ENCODE data around the gene GCM1.
"Not testable (repeated sequence)": the region's sequence is repeated elsewhere in the genome, so short reads cannot be mapped to it uniquely, and the experiment has no call there.

Gene GCM1

GRCh38 chr6:53159558-53159957, 10.9 kb upstream of the GCM1 start:
- no peak overlapping the region for H3K9ac ChIP-seq (ENCODE audit: insufficient read length)
- no peak for DNase-seq (ENCODE audit: low read depth, low spot score)
- no peak overlapping the region for H3K27ac ChIP-seq
- no peaks in the 10 kb centered on the region for H3K9me3 ChIP-seq (ENCODE audit: low read depth, low read length)
- TF ChIP-seq POLR2AphosphoS5 (IDR thresholded peaks at IDR 0.05; ENCODE audit: borderline replicate concordance, low read depth, low read length) (no peak), FOXP2 (optimal IDR thresholded peaks at IDR 0.05; ENCODE audit: control extremely low read depth, extremely low read length, insufficient read depth) (no peak), EZH2 (IDR thresholded peaks at IDR 0.05) (no peak)
- no peaks in the 10 kb centered on the region for H3K36me3 ChIP-seq (ENCODE audit: insufficient read depth, low read length)
- no peak overlapping the region for H3K4me3 ChIP-seq

GRCh38 chr6:53158076-53158475, 9.4 kb upstream of the GCM1 start:
- DNase-seq (ENCODE audit: low read depth, low spot score); H3K27ac ChIP-seq; H3K36me3 ChIP-seq (ENCODE audit: insufficient read depth, low read length); H3K4me3 ChIP-seq; H3K9ac ChIP-seq (ENCODE audit: insufficient read length); H3K9me3 ChIP-seq (ENCODE audit: low read depth, low read length): not testable (repeated sequence)

- H3K27ac ChIP-seq; H3K36me3 ChIP-seq (ENCODE audit: insufficient read depth, low read length); H3K4me3 ChIP-seq; H3K9me3 ChIP-seq (ENCODE audit: low read depth, low read length); H3K9ac ChIP-seq (ENCODE audit: insufficient read length); DNase-seq (ENCODE audit: low read depth, low spot score): not testable (repeated sequence)
Measured at GRCh38 chr6:53155279-53155678, 6.6 kb upstream of the GCM1 start.

GRCh38 chr6:53154794-53155193, 6.2 kb upstream of the GCM1 start:
- H3K4me3 ChIP-seq = no peak overlapping the region
- no peaks in the 10 kb centered on the region for H3K36me3 ChIP-seq (ENCODE audit: insufficient read depth, low read length)
- H3K27ac ChIP-seq = no peak overlapping the region
- TF ChIP-seq POLR2AphosphoS5 (IDR thresholded peaks at IDR 0.05; ENCODE audit: borderline replicate concordance, low read depth, low read length) (no peak), EZH2 (IDR thresholded peaks at IDR 0.05) (no peak), FOXP2 (optimal IDR thresholded peaks at IDR 0.05; ENCODE audit: control extremely low read depth, extremely low read length, insufficient read depth) (no peak)
- no peak for DNase-seq (ENCODE audit: low read depth, low spot score)
- no peak overlapping the region for H3K9ac ChIP-seq (ENCODE audit: insufficient read length)
- no peaks in the 10 kb centered on the region for H3K9me3 ChIP-seq (ENCODE audit: low read depth, low read length)

GRCh38 chr6:53154071-53154470, 5.4 kb upstream of the GCM1 start:
- DNase-seq (ENCODE audit: low read depth, low spot score) = no peak
- no peak overlapping the region for H3K4me3 ChIP-seq
- H3K27ac ChIP-seq = no peak overlapping the region
- H3K9me3 ChIP-seq (ENCODE audit: low read depth, low read length) = no peaks in the 10 kb centered on the region
- no peak for TF ChIP-seq POLR2AphosphoS5 (IDR thresholded peaks at IDR 0.05; ENCODE audit: borderline replicate concordance, low read depth, low read length)
- no peak overlapping the region for H3K9ac ChIP-seq (ENCODE audit: insufficient read length)
- no peaks in the 10 kb centered on the region for H3K36me3 ChIP-seq (ENCODE audit: insufficient read depth, low read length)

- Histone ChIP-seq H3K9me3 (ENCODE audit: low read depth, low read length) (no peaks in the 10 kb centered on the region), H3K27ac (no peak overlapping the region), H3K4me3 (no peak overlapping the region), H3K9ac (ENCODE audit: insufficient read length) (no peak overlapping the region), H3K36me3 (ENCODE audit: insufficient read depth, low read length) (no peaks in the 10 kb centered on the region)
- DNase-seq (ENCODE audit: low read depth, low spot score) = no peak
- TF ChIP-seq FOXP2 (optimal IDR thresholded peaks at IDR 0.05; ENCODE audit: control extremely low read depth, extremely low read length, insufficient read depth) (no peak), POLR2AphosphoS5 (IDR thresholded peaks at IDR 0.05; ENCODE audit: borderline replicate concordance, low read depth, low read length) (no peak), EZH2 (IDR thresholded peaks at IDR 0.05) (no peak)
Measured at GRCh38 chr6:53152576-53152975, 3.9 kb upstream of the GCM1 start.

- Histone ChIP-seq H3K4me3 (no peak overlapping the region), H3K9ac (ENCODE audit: insufficient read length) (no peak overlapping the region), H3K36me3 (ENCODE audit: insufficient read depth, low read length) (no peaks in the 10 kb centered on the region), H3K9me3 (ENCODE audit: low read depth, low read length) (no peaks in the 10 kb centered on the region), H3K27ac (no peak overlapping the region)
- TF ChIP-seq EZH2 (IDR thresholded peaks at IDR 0.05) (no peak), POLR2AphosphoS5 (IDR thresholded peaks at IDR 0.05; ENCODE audit: borderline replicate concordance, low read depth, low read length) (no peak), FOXP2 (optimal IDR thresholded peaks at IDR 0.05; ENCODE audit: control extremely low read depth, extremely low read length, insufficient read depth) (no peak)
- no peak for DNase-seq (ENCODE audit: low read depth, low spot score)
Measured at GRCh38 chr6:53151676-53152075, 3.0 kb upstream of the GCM1 start.

GRCh38 chr6:53144802-53145201, 3.8 kb downstream of the GCM1 start:
- Histone ChIP-seq H3K36me3 (ENCODE audit: insufficient read depth, low read length) (no peaks in the 10 kb centered on the region), H3K27ac (no peak overlapping the region), H3K9me3 (ENCODE audit: low read depth, low read length) (no peaks in the 10 kb centered on the region), H3K4me3 (no peak overlapping the region), H3K9ac (ENCODE audit: insufficient read length) (no peak overlapping the region)
- TF ChIP-seq POLR2AphosphoS5 (IDR thresholded peaks at IDR 0.05; ENCODE audit: borderline replicate concordance, low read depth, low read length) = no peak
- TF ChIP-seq EZH2 (IDR thresholded peaks at IDR 0.05) = no peak
- no peak for TF ChIP-seq FOXP2 (optimal IDR thresholded peaks at IDR 0.05; ENCODE audit: control extremely low read depth, extremely low read length, insufficient read depth)
- DNase-seq (ENCODE audit: low read depth, low spot score) = no peak

GRCh38 chr6:53143710-53144109, 4.9 kb downstream of the GCM1 start:
- TF ChIP-seq POLR2AphosphoS5 (IDR thresholded peaks at IDR 0.05; ENCODE audit: borderline replicate concordance, low read depth, low read length) (no peak), EZH2 (IDR thresholded peaks at IDR 0.05) (no peak), FOXP2 (optimal IDR thresholded peaks at IDR 0.05; ENCODE audit: control extremely low read depth, extremely low read length, insufficient read depth) (no peak)
- DNase-seq (ENCODE audit: low read depth, low spot score) = no peak
- Histone ChIP-seq H3K9ac (ENCODE audit: insufficient read length) (no peak overlapping the region), H3K9me3 (ENCODE audit: low read depth, low read length) (no peaks in the 10 kb centered on the region), H3K4me3 (no peak overlapping the region), H3K27ac (no peak overlapping the region), H3K36me3 (ENCODE audit: insufficient read depth, low read length) (no peaks in the 10 kb centered on the region)

GRCh38 chr6:53142810-53143209, 5.8 kb downstream of the GCM1 start:
- no peaks in the 10 kb centered on the region for H3K9me3 ChIP-seq (ENCODE audit: low read depth, low read length)

More at GRCh38 chr6:53142810-53143209, 5.8 kb downstream of the GCM1 start:
- no peak overlapping the region for H3K27ac ChIP-seq
- DNase-seq (ENCODE audit: low read depth, low spot score) = no peak
- TF ChIP-seq POLR2AphosphoS5 (IDR thresholded peaks at IDR 0.05; ENCODE audit: borderline replicate concordance, low read depth, low read length) (no peak), FOXP2 (optimal IDR thresholded peaks at IDR 0.05; ENCODE audit: control extremely low read depth, extremely low read length, insufficient read depth) (no peak), EZH2 (IDR thresholded peaks at IDR 0.05) (no peak)
- no peak overlapping the region for H3K4me3 ChIP-seq
- H3K9ac ChIP-seq (ENCODE audit: insufficient read length) = no peak overlapping the region
- H3K36me3 ChIP-seq (ENCODE audit: insufficient read depth, low read length) = no peaks in the 10 kb centered on the region

Data from SK-N-MC (cell line).